Measurements from ENCODE around the gene TAF8.

The TAF8 gene

GRCh38 chr6:42041481-42042053 is 8.8 kb upstream of the TAF8 start:
- TF ChIP-seq CREB1 (IDR thresholded peaks at IDR 0.05; ENCODE audit: low read depth) (no peak), RAD21 (IDR thresholded peaks at IDR 0.05; ENCODE audit: low read depth) (no peak), YY1 (IDR thresholded peaks at IDR 0.05; ENCODE audit: low read depth) (no peak), EGR1 (IDR thresholded peaks at IDR 0.05) (no peak), TAF1 (IDR thresholded peaks at IDR 0.05; ENCODE audit: low read depth) (no peak), FOXM1 (IDR thresholded peaks at IDR 0.05; ENCODE audit: borderline replicate concordance, low read depth) (no peak)
- TF ChIP-seq, protein P1, sequence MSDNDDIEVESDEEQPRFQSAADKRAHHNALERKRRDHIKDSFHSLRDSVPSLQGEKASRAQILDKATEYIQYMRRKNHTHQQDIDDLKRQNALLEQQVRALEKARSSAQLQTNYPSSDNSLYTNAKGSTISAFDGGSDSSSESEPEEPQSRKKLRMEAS (IDR thresholded peaks at IDR 0.05), result no peak

GRCh38 chr6:42042108-42042507 is 8.2 kb upstream of the TAF8 start:
- TF ChIP-seq, protein P2, sequence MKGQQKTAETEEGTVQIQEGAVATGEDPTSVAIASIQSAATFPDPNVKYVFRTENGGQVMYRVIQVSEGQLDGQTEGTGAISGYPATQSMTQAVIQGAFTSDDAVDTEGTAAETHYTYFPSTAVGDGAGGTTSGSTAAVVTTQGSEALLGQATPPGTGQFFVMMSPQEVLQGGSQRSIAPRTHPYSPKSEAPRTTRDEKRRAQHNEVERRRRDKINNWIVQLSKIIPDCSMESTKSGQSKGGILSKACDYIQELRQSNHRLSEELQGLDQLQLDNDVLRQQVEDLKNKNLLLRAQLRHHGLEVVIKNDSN (IDR thresholded peaks at IDR 0.05), result no peak
- TF ChIP-seq NFIC (IDR thresholded peaks at IDR 0.05) (no peak), TEAD4 (IDR thresholded peaks at IDR 0.05) (no peak), EP300 (IDR thresholded peaks at IDR 0.05; ENCODE audit: borderline replicate concordance) (no peak), CREB1 (IDR thresholded peaks at IDR 0.05; ENCODE audit: low read depth) (no peak), YY1 (IDR thresholded peaks at IDR 0.05; ENCODE audit: low read depth) (no peak), TCF12 (IDR thresholded peaks at IDR 0.05; ENCODE audit: low read depth) (no peak), TAF1 (IDR thresholded peaks at IDR 0.05; ENCODE audit: low read depth) (no peak), EGR1 (IDR thresholded peaks at IDR 0.05) (no peak), ZBTB7A (IDR thresholded peaks at IDR 0.05; ENCODE audit: low read depth) (no peak), CEBPB (IDR thresholded peaks at IDR 0.05) (no peak), FOXM1 (IDR thresholded peaks at IDR 0.05; ENCODE audit: borderline replicate concordance, low read depth) (no peak)
- TF ChIP-seq, protein P3, sequence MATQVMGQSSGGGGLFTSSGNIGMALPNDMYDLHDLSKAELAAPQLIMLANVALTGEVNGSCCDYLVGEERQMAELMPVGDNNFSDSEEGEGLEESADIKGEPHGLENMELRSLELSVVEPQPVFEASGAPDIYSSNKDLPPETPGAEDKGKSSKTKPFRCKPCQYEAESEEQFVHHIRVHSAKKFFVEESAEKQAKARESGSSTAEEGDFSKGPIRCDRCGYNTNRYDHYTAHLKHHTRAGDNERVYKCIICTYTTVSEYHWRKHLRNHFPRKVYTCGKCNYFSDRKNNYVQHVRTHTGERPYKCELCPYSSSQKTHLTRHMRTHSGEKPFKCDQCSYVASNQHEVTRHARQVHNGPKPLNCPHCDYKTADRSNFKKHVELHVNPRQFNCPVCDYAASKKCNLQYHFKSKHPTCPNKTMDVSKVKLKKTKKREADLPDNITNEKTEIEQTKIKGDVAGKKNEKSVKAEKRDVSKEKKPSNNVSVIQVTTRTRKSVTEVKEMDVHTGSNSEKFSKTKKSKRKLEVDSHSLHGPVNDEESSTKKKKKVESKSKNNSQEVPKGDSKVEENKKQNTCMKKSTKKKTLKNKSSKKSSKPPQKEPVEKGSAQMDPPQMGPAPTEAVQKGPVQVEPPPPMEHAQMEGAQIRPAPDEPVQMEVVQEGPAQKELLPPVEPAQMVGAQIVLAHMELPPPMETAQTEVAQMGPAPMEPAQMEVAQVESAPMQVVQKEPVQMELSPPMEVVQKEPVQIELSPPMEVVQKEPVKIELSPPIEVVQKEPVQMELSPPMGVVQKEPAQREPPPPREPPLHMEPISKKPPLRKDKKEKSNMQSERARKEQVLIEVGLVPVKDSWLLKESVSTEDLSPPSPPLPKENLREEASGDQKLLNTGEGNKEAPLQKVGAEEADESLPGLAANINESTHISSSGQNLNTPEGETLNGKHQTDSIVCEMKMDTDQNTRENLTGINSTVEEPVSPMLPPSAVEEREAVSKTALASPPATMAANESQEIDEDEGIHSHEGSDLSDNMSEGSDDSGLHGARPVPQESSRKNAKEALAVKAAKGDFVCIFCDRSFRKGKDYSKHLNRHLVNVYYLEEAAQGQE (IDR thresholded peaks at IDR 0.05; ENCODE audit: low read depth), result no peak
- TF ChIP-seq, protein P1 (IDR thresholded peaks at IDR 0.05), result no peak

DNA sequence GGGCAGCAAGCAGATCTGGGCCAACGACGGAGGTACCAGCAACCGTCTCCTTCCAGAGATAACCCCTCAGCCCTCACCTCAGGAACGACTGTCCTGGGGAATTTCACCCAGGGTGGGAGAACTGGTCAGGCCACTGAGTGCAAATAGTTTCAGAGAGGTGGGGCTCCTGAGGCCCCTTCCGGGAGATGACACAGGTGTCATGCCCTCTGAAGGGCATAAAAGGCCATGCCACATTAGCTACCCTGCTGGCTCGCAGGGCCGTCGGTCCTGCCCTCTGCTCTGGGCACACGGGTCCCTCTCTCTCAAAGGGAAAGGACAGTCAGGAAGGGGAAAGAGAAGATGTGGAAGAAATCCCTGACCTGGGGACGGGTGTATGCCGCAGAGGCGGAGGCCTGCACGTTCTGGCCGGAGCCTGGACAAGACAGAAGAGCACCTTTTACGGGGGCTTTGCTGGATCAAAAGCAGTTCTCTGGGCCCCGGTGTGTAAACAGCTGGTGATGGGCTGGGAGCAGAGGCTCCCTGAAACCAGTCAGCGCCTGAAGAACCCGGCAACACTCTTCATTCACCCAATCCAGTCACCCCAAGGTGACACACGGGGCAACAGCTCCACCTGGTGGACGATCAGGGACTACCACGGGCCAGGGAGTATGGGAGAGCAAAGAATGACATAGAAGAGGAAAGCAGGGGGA is 6.4 kb upstream of the TAF8 start:
- TF ChIP-seq FOXM1 (IDR thresholded peaks at IDR 0.05; ENCODE audit: borderline replicate concordance, low read depth) (no peak), CEBPB (IDR thresholded peaks at IDR 0.05) (no peak), EGR1 (IDR thresholded peaks at IDR 0.05) (no peak), RAD21 (IDR thresholded peaks at IDR 0.05; ENCODE audit: low read depth) (peak; percentile 99)

GRCh38 chr6:42045538-42046460 is 4.5 kb upstream of the TAF8 start:
- TF ChIP-seq ZBTB7A (IDR thresholded peaks at IDR 0.05; ENCODE audit: low read depth), result peak; percentile 69
- no peak for TF ChIP-seq TEAD4 (IDR thresholded peaks at IDR 0.05)
- TF ChIP-seq NFIC (IDR thresholded peaks at IDR 0.05), result peak; percentile 96
- TF ChIP-seq TCF12 (IDR thresholded peaks at IDR 0.05; ENCODE audit: low read depth), result peak; percentile 81
- peak; percentile 24; the same call in 1 of the 2 replicates for TF ChIP-seq CEBPB (IDR thresholded peaks at IDR 0.05)

DNA sequence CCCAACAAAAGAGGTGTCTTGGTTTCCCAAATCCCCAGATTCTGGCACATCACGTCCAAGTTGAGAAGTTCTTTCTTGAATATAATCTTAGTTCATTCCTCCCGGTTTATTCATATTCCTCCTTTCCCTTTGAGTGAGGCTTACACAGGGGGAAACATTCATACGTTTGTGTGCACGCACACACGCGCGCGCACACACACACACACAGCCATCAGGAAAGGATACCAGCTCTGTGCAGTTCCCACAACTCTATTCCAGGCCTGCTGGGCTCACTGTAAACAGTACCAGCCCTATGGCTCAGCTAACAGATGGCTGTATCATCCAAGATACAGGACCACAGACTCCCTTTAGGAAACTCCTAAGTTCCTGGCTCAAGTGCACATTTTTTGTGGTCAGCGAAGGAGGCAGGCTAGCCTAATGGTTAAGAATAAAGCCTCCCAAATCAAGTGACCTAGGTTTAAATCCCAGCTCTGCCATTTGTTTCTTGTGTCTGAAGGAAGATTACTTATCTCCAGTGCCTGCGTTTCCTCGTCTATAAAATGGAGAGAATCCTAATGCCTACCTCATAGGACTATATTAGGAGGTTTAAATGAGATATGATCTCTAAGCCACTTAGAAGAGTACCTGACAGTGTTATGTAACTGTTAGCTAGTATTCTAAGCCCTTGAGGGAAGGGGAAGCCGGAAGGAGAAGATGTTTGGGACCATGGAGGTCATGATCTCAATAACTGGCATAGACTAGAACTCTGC is 3.7 kb upstream of the TAF8 start:
- no peak for TF ChIP-seq EP300 (IDR thresholded peaks at IDR 0.05; ENCODE audit: borderline replicate concordance)
- TF ChIP-seq YY1 (IDR thresholded peaks at IDR 0.05; ENCODE audit: low read depth), result no peak
- no peak for TF ChIP-seq NFIC (IDR thresholded peaks at IDR 0.05)
- TF ChIP-seq CREB1 (IDR thresholded peaks at IDR 0.05; ENCODE audit: low read depth), result no peak
- TF ChIP-seq, protein P1 (IDR thresholded peaks at IDR 0.05), result no peak
- TF ChIP-seq, protein P3 (IDR thresholded peaks at IDR 0.05; ENCODE audit: low read depth), result no peak
- TF ChIP-seq TCF12 (IDR thresholded peaks at IDR 0.05; ENCODE audit: low read depth), result no peak
- TF ChIP-seq TAF1 (IDR thresholded peaks at IDR 0.05; ENCODE audit: low read depth), result no peak
- TF ChIP-seq, protein P2 (IDR thresholded peaks at IDR 0.05), result no peak
- no peak for TF ChIP-seq RAD21 (IDR thresholded peaks at IDR 0.05; ENCODE audit: low read depth)
- no peak for TF ChIP-seq ZBTB7A (IDR thresholded peaks at IDR 0.05; ENCODE audit: low read depth)
